ENCODE data around the gene CSNK1G1.

CSNK1G1 gene

DNA sequence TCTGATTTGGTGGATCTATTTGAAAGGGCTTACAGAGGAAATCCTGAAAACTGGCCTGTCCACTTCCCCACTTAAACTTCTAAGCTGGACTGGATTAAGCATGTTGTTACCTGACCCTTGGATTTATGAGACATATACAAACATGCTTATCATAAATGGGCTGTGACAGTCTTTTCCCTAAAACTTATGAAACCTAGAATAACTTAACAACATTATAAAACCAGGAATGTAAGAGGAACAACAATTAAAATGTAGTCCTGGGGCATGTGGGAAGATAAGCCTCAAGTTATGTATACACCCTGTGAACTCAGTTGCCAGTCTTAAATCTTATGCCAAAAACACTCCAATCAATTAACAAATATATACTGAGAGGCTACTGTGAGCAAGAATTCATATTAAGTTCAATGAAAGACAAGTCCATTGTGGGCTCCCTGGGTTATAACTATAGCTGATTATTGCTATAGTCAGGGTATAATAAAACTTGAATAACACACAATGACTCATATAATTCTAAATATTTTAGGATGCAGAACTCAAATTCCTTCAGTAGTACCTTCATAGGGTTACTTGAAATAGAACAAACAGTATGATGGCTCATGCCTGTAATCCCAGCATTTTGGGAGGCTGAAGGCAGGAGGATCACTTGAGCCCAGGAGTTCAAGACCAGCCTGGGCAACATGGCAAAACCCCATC lies 105.9 kb downstream of the CSNK1G1 start:
- Histone ChIP-seq H2AFZ (no peak overlapping the region), H3K4me2 (ENCODE audit: low read length) (no peak overlapping the region), H3K27ac (no peak overlapping the region), H3K4me1 (no peaks in the 10 kb centered on the region), H3K79me2 (no peaks in the 10 kb centered on the region), H3K9ac (no peak overlapping the region), H3K36me3 (ENCODE audit: control insufficient read depth, insufficient read depth, low read length) (no peaks in the 10 kb centered on the region), H3K27me3 (ENCODE audit: control insufficient read depth, insufficient read depth, low read length) (no peaks in the 10 kb centered on the region), H3K4me3 (ENCODE audit: low read depth, low read length) (no peak overlapping the region), H3K9me3 (ENCODE audit: control insufficient read depth, low read length) (no peaks in the 10 kb centered on the region)
- TF ChIP-seq, protein P1, sequence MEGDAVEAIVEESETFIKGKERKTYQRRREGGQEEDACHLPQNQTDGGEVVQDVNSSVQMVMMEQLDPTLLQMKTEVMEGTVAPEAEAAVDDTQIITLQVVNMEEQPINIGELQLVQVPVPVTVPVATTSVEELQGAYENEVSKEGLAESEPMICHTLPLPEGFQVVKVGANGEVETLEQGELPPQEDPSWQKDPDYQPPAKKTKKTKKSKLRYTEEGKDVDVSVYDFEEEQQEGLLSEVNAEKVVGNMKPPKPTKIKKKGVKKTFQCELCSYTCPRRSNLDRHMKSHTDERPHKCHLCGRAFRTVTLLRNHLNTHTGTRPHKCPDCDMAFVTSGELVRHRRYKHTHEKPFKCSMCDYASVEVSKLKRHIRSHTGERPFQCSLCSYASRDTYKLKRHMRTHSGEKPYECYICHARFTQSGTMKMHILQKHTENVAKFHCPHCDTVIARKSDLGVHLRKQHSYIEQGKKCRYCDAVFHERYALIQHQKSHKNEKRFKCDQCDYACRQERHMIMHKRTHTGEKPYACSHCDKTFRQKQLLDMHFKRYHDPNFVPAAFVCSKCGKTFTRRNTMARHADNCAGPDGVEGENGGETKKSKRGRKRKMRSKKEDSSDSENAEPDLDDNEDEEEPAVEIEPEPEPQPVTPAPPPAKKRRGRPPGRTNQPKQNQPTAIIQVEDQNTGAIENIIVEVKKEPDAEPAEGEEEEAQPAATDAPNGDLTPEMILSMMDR (IDR thresholded peaks at IDR 0.05) = no peak

DNA sequence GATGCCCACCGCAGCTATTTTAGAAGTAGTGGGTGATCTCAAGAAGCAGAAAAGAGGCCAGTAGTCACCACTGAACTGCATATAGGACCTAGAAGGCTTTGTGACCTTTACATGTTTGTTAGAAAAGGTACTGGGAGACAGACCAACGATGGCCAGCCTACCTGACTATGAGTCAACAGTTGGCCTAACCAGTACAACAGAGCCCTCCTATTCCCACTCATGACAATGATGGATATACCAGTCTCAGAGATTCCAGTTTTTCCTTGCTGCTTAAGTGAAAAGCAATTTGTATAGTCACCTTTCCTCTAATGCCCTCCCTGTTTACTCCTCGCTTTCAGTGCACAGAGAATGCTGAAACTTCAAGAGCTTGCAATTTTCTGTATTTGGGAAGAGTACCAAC lies 106.6 kb downstream of the CSNK1G1 start:
- Histone ChIP-seq H2AFZ (no peak overlapping the region), H3K27ac (no peak overlapping the region), H3K9ac (no peak overlapping the region), H3K4me3 (ENCODE audit: low read depth, low read length) (no peak overlapping the region), H3K36me3 (ENCODE audit: control insufficient read depth, insufficient read depth, low read length) (no peaks in the 10 kb centered on the region), H3K4me1 (no peaks in the 10 kb centered on the region), H3K9me3 (ENCODE audit: control insufficient read depth, low read length) (no peaks in the 10 kb centered on the region), H3K4me2 (ENCODE audit: low read length) (no peak overlapping the region), H3K79me2 (peaks cover 1% of the 10 kb centered on the region), H3K27me3 (ENCODE audit: control insufficient read depth, insufficient read depth, low read length) (no peaks in the 10 kb centered on the region)
- TF ChIP-seq, protein P1 (IDR thresholded peaks at IDR 0.05) = no peak

DNA sequence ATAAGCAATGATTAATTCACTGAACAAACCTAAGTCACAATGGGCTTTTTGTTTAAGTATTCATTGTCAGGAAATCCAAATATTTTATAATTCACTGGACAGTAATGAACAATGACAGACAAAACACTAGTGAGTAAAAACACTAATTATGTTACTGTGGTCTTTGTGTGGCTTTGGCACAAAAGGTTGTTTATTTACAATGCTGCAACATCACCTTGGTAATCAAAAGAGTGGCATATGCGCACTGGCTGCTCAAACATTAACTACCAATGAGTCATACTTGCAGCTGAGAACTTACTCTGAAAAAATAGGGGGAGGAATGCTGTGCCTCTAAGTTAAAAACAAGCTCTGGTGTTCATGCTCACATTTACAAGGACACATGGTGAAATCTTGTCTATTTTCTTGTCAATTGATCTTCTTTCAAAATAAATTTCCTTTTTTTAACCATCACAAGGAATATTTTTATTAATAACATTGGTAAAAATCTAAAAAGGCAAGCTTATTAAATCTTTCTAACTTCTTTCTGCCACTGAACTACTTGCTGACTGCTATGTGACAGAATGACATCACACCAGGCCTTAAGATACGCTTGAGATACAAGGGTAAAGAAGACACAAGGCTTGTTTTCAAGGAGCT lies 107.9 kb downstream of the CSNK1G1 start:
- Histone ChIP-seq H3K36me3 (ENCODE audit: control insufficient read depth, insufficient read depth, low read length) (no peaks in the 10 kb centered on the region), H3K4me1 (no peaks in the 10 kb centered on the region), H3K9ac (no peak overlapping the region)

DNA sequence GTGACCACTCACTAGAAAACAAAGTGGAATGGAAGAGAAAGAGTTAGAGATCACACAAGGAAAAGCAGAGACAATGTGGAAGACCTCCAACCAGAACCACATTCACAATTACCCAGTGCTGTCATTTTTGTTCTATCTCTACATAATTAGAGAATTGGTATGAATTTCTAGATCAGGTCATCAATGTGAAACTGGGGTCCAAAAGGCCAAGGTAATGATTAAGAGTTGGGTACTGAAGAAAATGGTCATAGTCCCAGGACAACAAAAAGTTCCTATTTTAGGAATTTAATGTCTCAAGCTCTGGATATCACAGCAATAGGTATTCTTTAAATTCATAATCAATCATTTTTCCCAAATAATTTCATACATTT lies 108.5 kb downstream of the CSNK1G1 start:
- TF ChIP-seq, protein P1 (IDR thresholded peaks at IDR 0.05) = no peak
- H3K36me3 ChIP-seq (ENCODE audit: control insufficient read depth, insufficient read depth, low read length) = no peaks in the 10 kb centered on the region
- no peak overlapping the region for H3K4me2 ChIP-seq (ENCODE audit: low read length)
- no peak overlapping the region for H3K27ac ChIP-seq
- no peaks in the 10 kb centered on the region for H3K9me3 ChIP-seq (ENCODE audit: control insufficient read depth, low read length)
- no peak overlapping the region for H3K9ac ChIP-seq
- H2AFZ ChIP-seq = no peak overlapping the region
- no peaks in the 10 kb centered on the region for H3K27me3 ChIP-seq (ENCODE audit: control insufficient read depth, insufficient read depth, low read length)
- H3K4me3 ChIP-seq (ENCODE audit: low read depth, low read length) = no peak overlapping the region
- no peaks in the 10 kb centered on the region for H3K4me1 ChIP-seq
- H3K79me2 ChIP-seq = peaks cover 2% of the 10 kb centered on the region

More for the DNA sequence above, 107.9 kb downstream of the CSNK1G1 start:
- Histone ChIP-seq H3K27me3 (ENCODE audit: control insufficient read depth, insufficient read depth, low read length) (no peaks in the 10 kb centered on the region), H2AFZ (no peak overlapping the region), H3K9me3 (ENCODE audit: control insufficient read depth, low read length) (no peaks in the 10 kb centered on the region), H3K4me2 (ENCODE audit: low read length) (no peak overlapping the region), H3K27ac (no peak overlapping the region), H3K4me3 (ENCODE audit: low read depth, low read length) (no peak overlapping the region), H3K79me2 (peaks cover 2% of the 10 kb centered on the region)
- TF ChIP-seq, protein P1 (IDR thresholded peaks at IDR 0.05) = no peak
